HG03571 (cell line): ENCODE data around the gene LRRIQ4.

ENCODE experiments used
- ATAC-seq: cut with Tn5 transposase; IDR thresholded peaks from one replicate; pipeline ENCODE4 v1.9.1; 2021; ENCODE audit not compliant: unreplicated experiment

LRRIQ4 gene

GRCh38 chr3:169850618-169851017, 37.9 kb downstream of the LRRIQ4 start:
- ATAC-seq = no peak

GRCh38 chr3:169855514-169855913, 42.8 kb downstream of the LRRIQ4 start:
- ATAC-seq = no peak

GRCh38 chr3:169857811-169858210, 45.1 kb downstream of the LRRIQ4 start:
- no peak for ATAC-seq

GRCh38 chr3:169861871-169862270, 49.2 kb downstream of the LRRIQ4 start:
- ATAC-seq = no peak

GRCh38 chr3:169863458-169863899, 50.8 kb downstream of the LRRIQ4 start:
- no peak for ATAC-seq

- ATAC-seq = no peak
Observed at GRCh38 chr3:169864270-169864669, 51.6 kb downstream of the LRRIQ4 start.

GRCh38 chr3:169865176-169865767, 52.6 kb downstream of the LRRIQ4 start:
- ATAC-seq = no peak

- no peak for ATAC-seq
Observed at GRCh38 chr3:169867584-169868210, 55.0 kb downstream of the LRRIQ4 start.

- ATAC-seq = no peak
Observed at GRCh38 chr3:169868369-169868768, 55.7 kb downstream of the LRRIQ4 start.

GRCh38 chr3:169869484-169870220, 57.0 kb downstream of the LRRIQ4 start, which contains the start of gene LRRC31:
LRRC31 (minus strand) TSS chr3:169869935; CDS start chr3:169869807, 128 bp downstream.
- no peak for ATAC-seq

- no peak for ATAC-seq
Observed at GRCh38 chr3:169871129-169871886, 58.6 kb downstream of the LRRIQ4 start.

GRCh38 chr3:169879013-169879557, 66.4 kb downstream of the LRRIQ4 start:
- ATAC-seq = no peak

GRCh38 chr3:169879845-169880575, 67.3 kb downstream of the LRRIQ4 start:
- ATAC-seq = no peak

- no peak for ATAC-seq
Observed at GRCh38 chr3:169880576-169881250, 68.0 kb downstream of the LRRIQ4 start.

GRCh38 chr3:169886671-169887070, 74.0 kb downstream of the LRRIQ4 start:
- no peak for ATAC-seq
